SK-N-SH (cell line): ENCODE data around the gene NDP. TPM values are rescaled to one million over a fixed set of nuclear protein-coding genes. Genes with fewer than 3 reads are reported as not detected.

Source experiments
- CTCF ChIA-PET: fragments of 300-600, 350-600 bp; formaldehyde crosslinking; extraction: SDS; loops from one replicate; lab custom pipeline; 2021; lab: Yijun Ruan, JAX
- POLR2A ChIA-PET: fragments of 350-600 bp; sonication (Branson Sonifier 250); formaldehyde crosslinking; extraction: SDS; loops from one replicate; lab custom pipeline; 2020; ENCODE audit warnings: antibody characterized with exemption, inconsistent platforms; lab: Yijun Ruan, JAX
- DNase-seq: peaks from one replicate; pipeline ENCODE4 v3.0.0; 2012
- H2AFZ ChIP-seq: fragments of 200-600 bp; sonication (generic); 2 replicates; pipeline ENCODE4 v1.8.1; 2016; ENCODE audit warnings: antibody characterized with exemption, mild to moderate bottlenecking, low read depth
- H3F3A ChIP-seq: fragments of 200-600 bp; sonication (generic); replicated peaks from 2 replicates; pipeline ENCODE3; 2016; ENCODE audit warnings: antibody characterized with exemption, mild to moderate bottlenecking; ENCODE audit not compliant: insufficient read depth
- H3K27ac ChIP-seq, 2 experiments: fragments of 200-500 bp in 1 of 2; fragments of 200-600 bp in 1 of 2; sonication (Bioruptor generic) in 1 of 2; sonication (generic), shearing (Covaris generic) in 1 of 2; 2 replicates each; pipeline versions ENCODE4 v1.5.1 to v1.6.1; 2014 to 2016; ENCODE audit warnings: low read depth in 2 of 2, inconsistent platforms in 1 of 2, low read length in 1 of 2, mild to moderate bottlenecking in 1 of 2, mixed read lengths in 1 of 2
- H3K27me3 ChIP-seq: fragments of 200-600 bp; sonication (generic), shearing (Covaris generic); 2 replicates; pipeline ENCODE4 v1.6.1; 2016; ENCODE audit warnings: mixed run types; ENCODE audit not compliant: insufficient read depth
- H3K36me3 ChIP-seq, 2 experiments: fragments of 200-500 bp in 1 of 2; fragments of 200-600 bp in 1 of 2; sonication (Bioruptor generic) in 1 of 2; sonication (generic) in 1 of 2; replicated peaks in 1 of 2; 2 replicates each; pipeline versions ENCODE3 to v1.5.1; 2014 to 2016; ENCODE audit warnings: low read length in 1 of 2, mild to moderate bottlenecking in 1 of 2; ENCODE audit not compliant: insufficient read depth in 2 of 2, control insufficient read depth in 1 of 2
- H3K4me1 ChIP-seq, 2 experiments: fragments of 200-500 bp in 1 of 2; fragments of 200-600 bp in 1 of 2; sonication (Bioruptor generic) in 1 of 2; sonication (generic), shearing (Covaris generic) in 1 of 2; 2 replicates each; pipeline versions ENCODE4 v1.5.1 to v1.6.1; 2014 to 2016; ENCODE audit warnings: low read depth in 1 of 2, low read length in 1 of 2, mixed run types in 1 of 2; ENCODE audit not compliant: insufficient read depth in 2 of 2, control insufficient read depth in 1 of 2
- H3K4me2 ChIP-seq: fragments of 200-600 bp; sonication (generic), shearing (Covaris generic); 2 replicates; pipeline ENCODE4 v1.6.1; 2017; ENCODE audit warnings: mixed run types
- H3K4me3 ChIP-seq, 2 experiments: fragments of 200-500 bp in 1 of 2; fragments of 200-600 bp in 1 of 2; sonication (Bioruptor generic) in 1 of 2; sonication (generic), shearing (Covaris generic) in 1 of 2; 2 replicates each; pipeline versions ENCODE4 v1.5.1 to v1.8.1; 2014 to 2016; ENCODE audit warnings: low read depth in 2 of 2, inconsistent platforms in 1 of 2, low read length in 1 of 2, mild to moderate bottlenecking in 1 of 2, mixed read lengths in 1 of 2, moderate library complexity in 1 of 2
- H3K79me2 ChIP-seq: fragments of 200-600 bp; sonication (generic); 2 replicates; pipeline ENCODE4 v1.8.1; 2017; ENCODE audit warnings: mild to moderate bottlenecking; ENCODE audit not compliant: insufficient read depth
- H3K9ac ChIP-seq: fragments of 200-600 bp; sonication (generic); 2 replicates; pipeline ENCODE4 v1.6.1; 2017; ENCODE audit warnings: mixed run types
- H3K9me2 ChIP-seq: fragments of 200-600 bp; sonication (generic); 2 replicates; pipeline ENCODE4 v1.6.1; 2017; ENCODE audit warnings: mixed run types
- H3K9me3 ChIP-seq: fragments of 200-600 bp; sonication (generic); 2 replicates; pipeline ENCODE4 v1.6.1; 2017; ENCODE audit warnings: mixed run types, mild to moderate bottlenecking, moderate library complexity
- H4K20me1 ChIP-seq: fragments of 200-600 bp; sonication (generic); 2 replicates; pipeline ENCODE4 v1.6.1; 2017; ENCODE audit warnings: mild to moderate bottlenecking, mixed run types; ENCODE audit not compliant: insufficient read depth
- CHD2 ChIP-seq: fragments of 150-350 bp; IDR thresholded peaks from 2 replicates; pipeline ENCODE4 v1.6.1; 2018; ENCODE audit warnings: low read length; ENCODE audit not compliant: partially characterized antibody
- EP300 ChIP-seq, 2 experiments: IDR thresholded peaks; 2 replicates each; pipeline versions ENCODE4 v1.4.0 to v1.6.1; 2012; ENCODE audit warnings: borderline replicate concordance in 1 of 2, low read depth in 1 of 2, low read length in 1 of 2
- EZH2phosphoT487 ChIP-seq: fragments of 200-600 bp; sonication (generic); IDR thresholded peaks from 2 replicates; pipeline ENCODE4 v1.6.1; 2017; ENCODE audit warnings: low read depth, mixed run types, mild to moderate bottlenecking, antibody characterized with exemption, moderate library complexity, borderline replicate concordance
- FOSL2 ChIP-seq: IDR thresholded peaks from 2 replicates; pipeline ENCODE4 v1.4.0; 2012; ENCODE audit warnings: low read depth, mild to moderate bottlenecking, moderate library complexity, borderline replicate concordance
- GABPA ChIP-seq: IDR thresholded peaks from 2 replicates; pipeline ENCODE4 v1.4.0; 2012; ENCODE audit warnings: low read depth, mild to moderate bottlenecking
- MXI1 ChIP-seq: IDR thresholded peaks from 2 replicates; pipeline ENCODE4 v1.6.1; 2012; ENCODE audit warnings: mild to moderate bottlenecking, low read depth, low read length, improper control_type of control experiment
- NRF1 ChIP-seq: IDR thresholded peaks from 2 replicates; pipeline ENCODE4 v1.6.1; 2012; ENCODE audit warnings: low read depth, mild to moderate bottlenecking, low read length
- PBX3 ChIP-seq: IDR thresholded peaks from 2 replicates; pipeline ENCODE4; 2012
- POLR2AphosphoS5 ChIP-seq: IDR thresholded peaks from 2 replicates; pipeline ENCODE4 v1.6.1; 2012; ENCODE audit warnings: low read depth, low read length
- RCOR1 ChIP-seq: fragments of 150-350 bp; IDR thresholded peaks from 2 replicates; pipeline ENCODE4 v1.6.1; 2017; ENCODE audit warnings: antibody characterized with exemption, low read length
- RXRA ChIP-seq: IDR thresholded peaks from 2 replicates; pipeline ENCODE4 v1.4.0; 2012; ENCODE audit warnings: low read depth, mild to moderate bottlenecking, borderline replicate concordance
- SMC3 ChIP-seq: IDR thresholded peaks from 2 replicates; pipeline ENCODE4 v1.6.1; 2012; ENCODE audit warnings: low read depth, low read length, improper control_type of control experiment
- TCF12 ChIP-seq: IDR thresholded peaks from 2 replicates; pipeline ENCODE4 v1.4.0; 2012
- TEAD4 ChIP-seq: IDR thresholded peaks from 2 replicates; pipeline ENCODE4 v1.4.0; 2012; ENCODE audit warnings: mild to moderate bottlenecking, borderline replicate concordance; ENCODE audit not compliant: insufficient read depth
- USF1 ChIP-seq: IDR thresholded peaks from 2 replicates; pipeline ENCODE4 v1.4.0; 2012; ENCODE audit warnings: low read depth, borderline replicate concordance
- USF2 ChIP-seq: fragments of 150-350 bp; IDR thresholded peaks from 2 replicates; pipeline ENCODE4 v1.6.1; 2017; ENCODE audit warnings: antibody characterized with exemption, low read length, low read depth, borderline replicate concordance
- WGBS: methylation state at CpG from one replicate; pipeline ENCODE4 v1.1.6; 2017; ENCODE audit warnings: low lambda C conversion rate; 5-methylcytosine and 5-hydroxymethylcytosine counted together
- polyA plus RNA-seq, 3 experiments: library from polyadenylated mRNA; depleted of rRNA; stranded (reverse); fragments of >200 nt; gene quantifications; 2 replicates each; pipeline ENCODE4 v1.2.3, GENCODE V29; 2012
- TF ChIP-seq, protein P1 (sequence below): fragments of 200-600 bp; sonication (generic); IDR thresholded peaks from 2 replicates; pipeline ENCODE4 v1.6.1; 2017; ENCODE audit warnings: antibody characterized with exemption, mild to moderate bottlenecking, moderate library complexity
- TF ChIP-seq, protein P2 (sequence below): fragments of 150-350 bp; IDR thresholded peaks from 2 replicates; pipeline ENCODE4 v1.6.1; 2016; ENCODE audit warnings: mild to moderate bottlenecking, low read depth, low read length
- TF ChIP-seq, protein P3 (sequence below): IDR thresholded peaks from 2 replicates; pipeline ENCODE4 v1.4.0; 2012; ENCODE audit warnings: low read depth

Gene NDP
- polyA plus RNA-seq, 1 of the 3 experiments (the other 2 are of a cell fraction), result 0.16 TPM

DNA sequence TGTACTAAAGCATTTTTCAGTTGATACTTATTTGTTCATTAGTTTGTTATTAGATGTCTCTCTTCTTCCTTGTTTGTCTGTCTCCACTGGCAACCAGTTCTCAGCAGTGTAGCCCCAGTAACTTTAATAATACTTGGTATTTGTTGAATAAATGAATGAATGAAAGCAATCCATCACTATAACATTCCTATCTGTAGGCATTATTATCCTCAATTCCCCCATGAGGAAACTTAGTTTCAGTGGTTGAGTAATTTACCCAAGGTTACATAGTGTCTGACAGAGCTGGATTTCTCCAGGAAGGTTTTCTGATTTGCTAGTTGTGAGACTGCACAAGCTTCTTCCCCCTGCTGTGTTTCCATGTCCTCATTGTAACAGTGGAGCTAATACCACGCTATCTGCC, 63.2 kb downstream of the NDP start:
- ChIA-PET CTCF (interaction anchor here (1.1 kb wide), 1 partner anchor 74 kb away, joined by 3 read pairs; no protein-coding TSS in a partner anchor), POLR2A (no interaction called here)
- no peaks in the 10 kb centered on the region for H3K9me2 ChIP-seq
- 14% methylated on average over 1 of the region's 1 CpG for WGBS
- H3K9ac ChIP-seq, result no peak overlapping the region
- no peaks in the 10 kb centered on the region for H3K4me1 ChIP-seq
- H4K20me1 ChIP-seq, result no peaks in the 10 kb centered on the region
- TF ChIP-seq POLR2AphosphoS5 (no peak), NRF1 (no peak), MXI1 (no peak), GABPA (no peak), PBX3 (no peak), FOSL2 (no peak), TCF12 (no peak), RXRA (no peak), EZH2phosphoT487 (no peak), CHD2 (no peak), TEAD4 (no peak), RCOR1 (no peak), SMC3 (no peak), USF1 (no peak), USF2 (no peak), EP300 (IDR thresholded peaks at IDR 0.05; ENCODE audit: borderline replicate concordance in 1 of 2, low read depth in 1 of 2, low read length in 1 of 2) (no peak)
- TF ChIP-seq, protein P1, sequence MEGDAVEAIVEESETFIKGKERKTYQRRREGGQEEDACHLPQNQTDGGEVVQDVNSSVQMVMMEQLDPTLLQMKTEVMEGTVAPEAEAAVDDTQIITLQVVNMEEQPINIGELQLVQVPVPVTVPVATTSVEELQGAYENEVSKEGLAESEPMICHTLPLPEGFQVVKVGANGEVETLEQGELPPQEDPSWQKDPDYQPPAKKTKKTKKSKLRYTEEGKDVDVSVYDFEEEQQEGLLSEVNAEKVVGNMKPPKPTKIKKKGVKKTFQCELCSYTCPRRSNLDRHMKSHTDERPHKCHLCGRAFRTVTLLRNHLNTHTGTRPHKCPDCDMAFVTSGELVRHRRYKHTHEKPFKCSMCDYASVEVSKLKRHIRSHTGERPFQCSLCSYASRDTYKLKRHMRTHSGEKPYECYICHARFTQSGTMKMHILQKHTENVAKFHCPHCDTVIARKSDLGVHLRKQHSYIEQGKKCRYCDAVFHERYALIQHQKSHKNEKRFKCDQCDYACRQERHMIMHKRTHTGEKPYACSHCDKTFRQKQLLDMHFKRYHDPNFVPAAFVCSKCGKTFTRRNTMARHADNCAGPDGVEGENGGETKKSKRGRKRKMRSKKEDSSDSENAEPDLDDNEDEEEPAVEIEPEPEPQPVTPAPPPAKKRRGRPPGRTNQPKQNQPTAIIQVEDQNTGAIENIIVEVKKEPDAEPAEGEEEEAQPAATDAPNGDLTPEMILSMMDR, result no peak
- TF ChIP-seq, protein P2, sequence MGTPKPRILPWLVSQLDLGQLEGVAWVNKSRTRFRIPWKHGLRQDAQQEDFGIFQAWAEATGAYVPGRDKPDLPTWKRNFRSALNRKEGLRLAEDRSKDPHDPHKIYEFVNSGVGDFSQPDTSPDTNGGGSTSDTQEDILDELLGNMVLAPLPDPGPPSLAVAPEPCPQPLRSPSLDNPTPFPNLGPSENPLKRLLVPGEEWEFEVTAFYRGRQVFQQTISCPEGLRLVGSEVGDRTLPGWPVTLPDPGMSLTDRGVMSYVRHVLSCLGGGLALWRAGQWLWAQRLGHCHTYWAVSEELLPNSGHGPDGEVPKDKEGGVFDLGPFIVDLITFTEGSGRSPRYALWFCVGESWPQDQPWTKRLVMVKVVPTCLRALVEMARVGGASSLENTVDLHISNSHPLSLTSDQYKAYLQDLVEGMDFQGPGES, result no peak
- TF ChIP-seq, protein P3, sequence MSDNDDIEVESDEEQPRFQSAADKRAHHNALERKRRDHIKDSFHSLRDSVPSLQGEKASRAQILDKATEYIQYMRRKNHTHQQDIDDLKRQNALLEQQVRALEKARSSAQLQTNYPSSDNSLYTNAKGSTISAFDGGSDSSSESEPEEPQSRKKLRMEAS, result no peak
- no peak overlapping the region for H3K27ac ChIP-seq
- no peaks in the 10 kb centered on the region for H3K36me3 ChIP-seq
- no peak overlapping the region for H2AFZ ChIP-seq
- no peak overlapping the region for H3K4me2 ChIP-seq
- no peaks in the 10 kb centered on the region for H3K79me2 ChIP-seq
- H3K4me3 ChIP-seq, result no peak overlapping the region
- no peak for DNase-seq
- H3K27me3 ChIP-seq, result peaks cover 3% of the 10 kb centered on the region; the same call in 1 of the 2 replicates
- no peaks in the 10 kb centered on the region for H3K9me3 ChIP-seq
- H3F3A ChIP-seq, result no peaks in the 10 kb centered on the region
